ENCODE results near the gene RAB4A. TPM values are rescaled to one million over a fixed set of nuclear protein-coding genes. Genes with fewer than 3 reads are reported as not detected.

Gene RAB4A
- total and polyA plus RNA-seq, 12 donors: 15.7 to 131 (median 112) TPM

DNA sequence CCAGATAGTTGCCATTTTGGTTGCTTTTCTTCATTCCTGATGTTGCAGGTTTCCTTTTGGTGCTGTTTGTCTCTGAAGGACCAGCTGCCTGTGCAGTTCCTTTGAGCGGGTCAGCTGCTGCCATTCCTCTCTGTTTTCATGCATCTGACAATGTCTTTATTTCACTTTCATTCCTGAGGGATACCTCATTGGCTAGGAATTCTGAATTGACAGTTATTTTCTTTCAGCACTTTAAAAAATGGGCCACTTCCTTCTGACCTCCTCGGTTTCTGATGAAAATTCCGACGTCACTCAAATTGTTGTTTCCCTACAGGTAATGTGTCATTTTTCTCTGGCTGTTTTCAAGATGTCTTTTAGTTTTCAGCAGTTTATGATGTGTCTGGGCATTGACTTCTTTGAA lies 47.1 kb downstream of the RAB4A start:
- H3K27me3 ChIP-seq: no peaks in the 10 kb centered on the region
- H3K36me3 ChIP-seq: peaks cover 0 to 60% (median 16%) of the 10 kb centered on the region in 9 donors
- no peak for DNase-seq
- no peak overlapping the region for H3K27ac ChIP-seq
- H3K4me1 ChIP-seq: no peaks in the 10 kb centered on the region
- TF ChIP-seq, protein P1, sequence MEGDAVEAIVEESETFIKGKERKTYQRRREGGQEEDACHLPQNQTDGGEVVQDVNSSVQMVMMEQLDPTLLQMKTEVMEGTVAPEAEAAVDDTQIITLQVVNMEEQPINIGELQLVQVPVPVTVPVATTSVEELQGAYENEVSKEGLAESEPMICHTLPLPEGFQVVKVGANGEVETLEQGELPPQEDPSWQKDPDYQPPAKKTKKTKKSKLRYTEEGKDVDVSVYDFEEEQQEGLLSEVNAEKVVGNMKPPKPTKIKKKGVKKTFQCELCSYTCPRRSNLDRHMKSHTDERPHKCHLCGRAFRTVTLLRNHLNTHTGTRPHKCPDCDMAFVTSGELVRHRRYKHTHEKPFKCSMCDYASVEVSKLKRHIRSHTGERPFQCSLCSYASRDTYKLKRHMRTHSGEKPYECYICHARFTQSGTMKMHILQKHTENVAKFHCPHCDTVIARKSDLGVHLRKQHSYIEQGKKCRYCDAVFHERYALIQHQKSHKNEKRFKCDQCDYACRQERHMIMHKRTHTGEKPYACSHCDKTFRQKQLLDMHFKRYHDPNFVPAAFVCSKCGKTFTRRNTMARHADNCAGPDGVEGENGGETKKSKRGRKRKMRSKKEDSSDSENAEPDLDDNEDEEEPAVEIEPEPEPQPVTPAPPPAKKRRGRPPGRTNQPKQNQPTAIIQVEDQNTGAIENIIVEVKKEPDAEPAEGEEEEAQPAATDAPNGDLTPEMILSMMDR (IDR thresholded peaks at IDR 0.05): no peak
- WGBS, 2 donors: 77 to 88% methylated on average over 4 of the region's 4 CpGs
- H3K4me3 ChIP-seq: no peak overlapping the region
- no peaks in the 10 kb centered on the region for H3K9me3 ChIP-seq
- no peak for ATAC-seq
- intact Hi-C loops (cut with DNase I): no loop called here

DNA sequence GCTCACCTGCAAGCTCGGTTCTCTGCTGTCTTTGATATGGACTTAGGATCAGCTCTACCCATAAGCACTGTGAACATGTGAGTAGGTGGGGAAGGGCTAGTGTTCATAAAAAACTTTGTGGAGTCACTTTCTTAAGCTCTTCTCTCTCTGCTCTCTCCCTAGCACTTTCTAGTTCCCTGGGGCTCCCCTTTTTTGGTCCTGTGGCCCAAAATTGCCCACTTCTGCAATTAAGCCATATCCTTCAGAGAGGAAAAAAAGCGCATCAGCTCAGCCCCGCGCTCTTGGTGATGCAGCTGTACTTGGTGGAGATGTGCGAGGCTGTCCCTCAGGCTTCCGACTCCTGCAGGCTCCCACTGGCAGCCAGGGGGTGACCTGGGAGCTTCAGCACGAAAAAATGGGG lies 48.6 kb downstream of the RAB4A start:
- Histone ChIP-seq H3K36me3 (peaks cover 0 to 64% (median 25%) of the 10 kb centered on the region in 9 donors), H3K4me1 (peaks cover 0 to 1% (median 0%) of the 10 kb centered on the region in 9 donors), H3K27me3 (no peaks in the 10 kb centered on the region), H3K9me3 (no peaks in the 10 kb centered on the region), H3K27ac (no peak overlapping the region), H3K4me3 (no peak overlapping the region)
- intact Hi-C loops (cut with DNase I): no loop called here
- 94 to 95% methylated on average over 7 of the region's 7 CpGs for WGBS, 2 donors
- no peak for DNase-seq
- TF ChIP-seq, protein P1 (IDR thresholded peaks at IDR 0.05): no peak
- no peak for ATAC-seq

- peaks cover 0 to 19% (median 0%) of the 10 kb centered on the region in 9 donors for H3K4me1 ChIP-seq
- no peak overlapping the region for H3K27ac ChIP-seq
- 92 to 93% methylated on average over 7 of the region's 7 CpGs for WGBS, 2 donors
- H3K4me3 ChIP-seq: no peak overlapping the region
- DNase-seq (no peak), ATAC-seq (no peak)
- H3K36me3 ChIP-seq: peaks cover 0 to 91% (median 25%) of the 10 kb centered on the region in 9 donors
- H3K9me3 ChIP-seq: no peaks in the 10 kb centered on the region
- TF ChIP-seq, protein P1 (IDR thresholded peaks at IDR 0.05): no peak
- no peaks in the 10 kb centered on the region for H3K27me3 ChIP-seq
- intact Hi-C loops (cut with DNase I): no loop called here
These were observed 52.3 kb downstream of the RAB4A start for GRCh38 chr1:229323201-229323600.

GRCh38 chr1:229323885-229324553 lies 53.1 kb downstream of the RAB4A start:
- intact Hi-C loops (cut with DNase I): no loop called here
- WGBS, 2 donors: 97 to 98% methylated on average over 2 of the region's 2 CpGs
- TF ChIP-seq, protein P1 (IDR thresholded peaks at IDR 0.05): no peak
- Histone ChIP-seq H3K36me3 (peaks cover 0 to 94% (median 25%) of the 10 kb centered on the region in 9 donors), H3K4me1 (peaks cover 0 to 19% (median 0%) of the 10 kb centered on the region in 9 donors), H3K9me3 (no peaks in the 10 kb centered on the region), H3K27me3 (no peaks in the 10 kb centered on the region), H3K4me3 (no peak overlapping the region), H3K27ac (no peak overlapping the region)
- no peak for DNase-seq
- no peak for ATAC-seq

Data from heart right ventricle (tissue), 16 donors.